Measurements from ENCODE around the gene TRPV3.

The TRPV3 gene

GRCh38 chr17:3528880-3529511 is 28.6 kb downstream of the TRPV3 start:
- Histone ChIP-seq H3K27ac (ENCODE audit: low read depth, low read length) (no peak overlapping the region), H3K4me3 (ENCODE audit: low read length) (no peak overlapping the region), H3K4me1 (ENCODE audit: control insufficient read depth, low read length) (no peaks in the 10 kb centered on the region), H3K9me2 (replicated peaks; ENCODE audit: control insufficient read depth, low read length) (no peaks in the 10 kb centered on the region), H3F3A (ENCODE audit: control insufficient read depth, insufficient read depth) (no peaks in the 10 kb centered on the region), H3K79me2 (ENCODE audit: control insufficient read depth, low read length) (no peaks in the 10 kb centered on the region), H3K27me3 (ENCODE audit: control insufficient read depth, low read length) (no peaks in the 10 kb centered on the region), H3K4me2 (ENCODE audit: low read length) (no peak overlapping the region), H4K20me1 (ENCODE audit: control insufficient read depth, insufficient read depth, low read depth, low read length) (no peaks in the 10 kb centered on the region), H3K9me3 (ENCODE audit: control insufficient read depth, insufficient read depth, low read length) (no peaks in the 10 kb centered on the region), H3K36me3 (ENCODE audit: control insufficient read depth, low read length) (no peaks in the 10 kb centered on the region)
- no peak for TF ChIP-seq EZH2phosphoT487 (IDR thresholded peaks at IDR 0.05; ENCODE audit: borderline replicate concordance, low read length)
- no peak for TF ChIP-seq CTCF (IDR thresholded peaks at IDR 0.05; ENCODE audit: low read depth, low read length, poor library complexity, severe bottlenecking)

DNA sequence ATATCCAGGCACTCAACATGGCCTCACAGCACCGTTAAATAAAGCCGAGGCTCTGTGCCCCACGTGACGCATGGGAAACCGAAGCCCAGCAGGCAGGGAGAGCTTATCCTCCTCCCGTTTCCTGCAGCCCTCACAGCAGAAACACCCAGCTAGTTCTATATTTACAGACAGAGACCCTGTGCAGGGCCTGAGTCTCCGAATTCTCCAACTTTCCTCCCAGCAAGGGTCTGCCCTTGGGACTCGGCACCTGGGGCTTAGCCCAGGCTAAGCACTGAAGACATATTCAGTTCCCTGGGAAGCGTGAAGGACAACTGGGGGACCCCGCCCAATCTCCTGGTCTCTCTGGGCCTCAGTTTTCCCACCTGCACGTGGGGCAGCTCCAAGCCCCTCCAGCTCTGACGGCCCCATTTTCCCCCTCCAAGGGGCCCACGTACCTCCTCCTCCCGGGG is 29.2 kb downstream of the TRPV3 start:
- Histone ChIP-seq H3K79me2 (ENCODE audit: control insufficient read depth, low read length) (no peaks in the 10 kb centered on the region), H3K4me2 (ENCODE audit: low read length) (no peak overlapping the region), H3K27ac (ENCODE audit: low read depth, low read length) (no peak overlapping the region), H3K27me3 (ENCODE audit: control insufficient read depth, low read length) (no peaks in the 10 kb centered on the region), H3K36me3 (ENCODE audit: control insufficient read depth, low read length) (no peaks in the 10 kb centered on the region), H3K4me1 (ENCODE audit: control insufficient read depth, low read length) (no peaks in the 10 kb centered on the region), H3K4me3 (ENCODE audit: low read length) (no peak overlapping the region), H3K9me2 (replicated peaks; ENCODE audit: control insufficient read depth, low read length) (no peaks in the 10 kb centered on the region), H3F3A (ENCODE audit: control insufficient read depth, insufficient read depth) (no peaks in the 10 kb centered on the region), H3K9me3 (ENCODE audit: control insufficient read depth, insufficient read depth, low read length) (no peaks in the 10 kb centered on the region), H4K20me1 (ENCODE audit: control insufficient read depth, insufficient read depth, low read depth, low read length) (no peaks in the 10 kb centered on the region)
- TF ChIP-seq CTCF (IDR thresholded peaks at IDR 0.05; ENCODE audit: low read depth, low read length, poor library complexity, severe bottlenecking), result no peak
- no peak for TF ChIP-seq EZH2phosphoT487 (IDR thresholded peaks at IDR 0.05; ENCODE audit: borderline replicate concordance, low read length)

DNA sequence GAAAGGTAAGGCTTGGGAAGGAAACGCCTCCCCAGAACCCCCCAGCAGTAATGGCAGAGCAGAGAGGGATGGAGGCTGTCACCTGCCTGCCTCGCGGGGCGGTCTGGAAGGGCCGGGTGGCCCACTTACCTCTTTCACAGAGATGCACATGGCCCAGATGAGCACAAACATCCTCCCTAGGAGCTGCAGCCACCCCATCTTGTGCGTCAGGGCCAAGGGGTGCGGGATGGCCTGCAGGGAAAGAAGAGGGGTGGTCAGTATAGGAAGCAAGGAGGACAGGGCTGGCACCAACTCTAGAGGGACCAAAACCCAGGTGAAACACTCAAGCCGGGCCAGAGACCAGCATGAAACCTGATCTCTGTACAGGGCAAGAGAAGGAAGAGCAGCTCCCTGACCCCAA is 29.7 kb downstream of the TRPV3 start:
- no peak overlapping the region for H3K4me3 ChIP-seq (ENCODE audit: low read length)
- no peaks in the 10 kb centered on the region for H3F3A ChIP-seq (ENCODE audit: control insufficient read depth, insufficient read depth)
- no peaks in the 10 kb centered on the region for H4K20me1 ChIP-seq (ENCODE audit: control insufficient read depth, insufficient read depth, low read depth, low read length)
- no peak for TF ChIP-seq EZH2phosphoT487 (IDR thresholded peaks at IDR 0.05; ENCODE audit: borderline replicate concordance, low read length)
- no peak for TF ChIP-seq CTCF (IDR thresholded peaks at IDR 0.05; ENCODE audit: low read depth, low read length, poor library complexity, severe bottlenecking)
- H3K4me1 ChIP-seq (ENCODE audit: control insufficient read depth, low read length), result no peaks in the 10 kb centered on the region
- H3K79me2 ChIP-seq (ENCODE audit: control insufficient read depth, low read length), result no peaks in the 10 kb centered on the region
- no peak overlapping the region for H3K27ac ChIP-seq (ENCODE audit: low read depth, low read length)
- no peaks in the 10 kb centered on the region for H3K9me3 ChIP-seq (ENCODE audit: control insufficient read depth, insufficient read depth, low read length)
- H3K9me2 ChIP-seq (replicated peaks; ENCODE audit: control insufficient read depth, low read length), result no peaks in the 10 kb centered on the region
- H3K36me3 ChIP-seq (ENCODE audit: control insufficient read depth, low read length), result no peaks in the 10 kb centered on the region
- no peaks in the 10 kb centered on the region for H3K27me3 ChIP-seq (ENCODE audit: control insufficient read depth, low read length)
- H3K4me2 ChIP-seq (ENCODE audit: low read length), result no peak overlapping the region
